NCI-H446 treated with DMSO at 0.1 percent for 48 hours (cell line): ENCODE measurements around the gene NEURL3.
"Not testable (repeated sequence)": the region's sequence is repeated elsewhere in the genome, so short reads cannot be mapped to it uniquely, and the experiment has no call there.

Source experiments
- DNase-seq: peaks from one replicate; lab custom pipeline; 2025; lab: John Stamatoyannopoulos, UW

NEURL3 gene

GRCh38 chr2:96506907-96507240 is 1.7 kb upstream of the NEURL3 start:
- DNase-seq, result no peak

GRCh38 chr2:96506016-96506906 is 1.1 kb upstream of the NEURL3 start:
- no peak for DNase-seq

DNA sequence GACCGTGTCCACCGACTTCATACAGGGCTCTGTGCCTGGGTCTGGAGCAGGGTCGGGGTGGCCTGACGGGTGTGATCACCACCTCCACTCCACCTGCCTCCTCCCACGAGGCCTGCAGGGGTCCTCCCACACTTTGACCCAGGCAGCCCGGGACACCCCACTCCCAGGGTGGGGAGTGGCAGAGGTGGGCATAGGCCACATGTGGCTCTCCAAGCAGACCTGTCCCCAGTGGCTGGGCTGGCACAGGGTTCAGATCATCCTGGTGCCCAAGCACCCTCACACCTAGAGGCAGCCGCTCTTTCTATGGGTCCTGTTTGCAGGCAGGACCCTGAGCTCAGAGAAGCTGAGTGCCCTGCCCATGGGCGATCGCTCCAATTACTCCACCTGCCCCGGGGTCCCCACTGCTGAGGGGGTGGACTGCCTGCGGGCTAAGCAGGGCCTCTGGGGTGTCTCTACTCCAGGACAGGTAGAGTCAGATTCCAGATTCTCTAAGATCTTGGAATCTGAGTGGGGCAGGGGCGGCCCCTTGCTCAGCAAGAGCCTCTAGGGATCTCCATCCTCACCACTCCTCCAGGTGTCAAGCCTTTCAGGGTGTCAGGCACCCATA is 1.4 kb downstream of the NEURL3 start:
- DNase-seq, result no peak

DNA sequence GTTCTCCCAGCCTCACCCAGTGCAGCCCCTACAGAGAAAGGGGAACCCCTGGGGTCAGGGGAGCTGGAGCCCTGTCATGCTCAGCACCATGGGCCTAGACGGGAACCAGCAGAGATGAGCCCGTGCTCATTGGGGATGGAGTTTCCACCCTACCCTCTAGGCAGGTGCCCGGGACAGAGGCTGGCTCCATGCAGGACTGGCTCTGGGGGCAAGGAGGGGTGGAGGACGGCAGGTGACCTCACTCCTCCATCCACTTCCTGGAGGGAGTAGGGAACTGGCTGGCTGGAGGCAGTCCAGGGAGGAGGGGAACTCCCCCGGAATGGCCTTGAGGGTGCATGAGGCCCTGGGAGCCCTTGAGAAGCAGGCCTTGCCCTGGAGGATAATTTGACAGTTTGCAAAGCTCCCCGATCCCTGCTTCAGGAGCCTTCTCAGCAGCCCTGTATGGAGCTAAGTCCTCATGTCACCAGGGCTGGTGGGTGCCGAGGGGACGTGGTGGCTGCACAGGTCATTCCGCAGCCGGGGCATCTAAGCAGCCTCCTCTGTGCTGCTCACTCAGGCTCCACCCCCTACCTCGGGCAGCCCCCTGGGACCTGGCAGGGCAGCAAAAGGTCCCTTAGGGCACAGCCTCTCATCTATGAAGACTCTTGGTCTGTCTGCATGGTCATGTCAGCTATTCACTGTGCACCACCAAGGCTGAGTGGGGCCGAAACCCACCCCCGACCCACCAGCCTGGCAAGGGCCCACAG is 2.1 kb downstream of the NEURL3 start:
- DNase-seq, result no peak

DNA sequence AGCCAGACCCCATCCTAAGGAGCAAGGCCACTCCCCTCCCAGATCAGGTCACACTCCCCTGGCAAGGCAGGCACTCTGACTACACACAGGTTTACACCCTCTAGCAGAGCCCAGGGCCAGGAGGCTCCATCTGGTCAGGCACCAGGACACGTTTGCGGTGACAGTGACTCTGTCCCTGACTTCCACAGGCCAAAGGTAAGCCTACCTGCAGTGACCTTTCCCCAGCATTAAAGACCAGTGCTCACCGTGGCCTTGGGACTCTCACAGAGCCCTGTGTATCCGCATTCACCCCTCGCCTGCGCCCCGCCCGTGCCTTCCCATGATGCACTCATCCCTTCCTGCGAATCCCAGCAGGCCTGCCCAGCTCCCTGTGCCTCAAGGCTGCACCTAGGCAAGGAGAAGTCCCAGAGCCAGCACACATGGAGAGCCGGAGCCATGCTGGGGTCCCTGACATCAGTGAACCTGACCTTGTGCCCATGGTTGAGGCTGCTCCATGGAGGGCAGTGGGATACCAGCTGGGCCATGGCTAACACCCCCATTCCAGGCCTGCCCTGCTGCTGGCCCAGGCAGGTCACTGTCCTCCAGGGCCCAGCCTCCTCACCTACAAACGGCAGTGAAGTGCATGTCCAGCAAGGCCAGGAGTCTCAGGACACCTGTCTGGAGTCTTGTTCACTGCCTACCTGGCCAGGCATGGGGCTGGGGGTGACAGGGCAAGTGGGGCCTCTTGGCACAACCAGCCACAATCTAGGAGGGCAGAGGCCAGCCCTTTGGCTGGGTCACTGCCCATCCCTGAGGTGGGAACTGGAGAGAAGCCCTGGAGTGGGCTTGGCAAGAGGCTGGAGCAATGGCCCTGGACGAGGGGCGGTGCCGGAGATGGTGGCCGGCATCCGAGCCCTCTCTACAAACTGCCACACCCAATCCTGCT is 3.0 kb downstream of the NEURL3 start:
- no peak for DNase-seq

- DNase-seq, result no peak
These were observed 3.7 kb downstream of the NEURL3 start for GRCh38 chr2:96501471-96501874.

- DNase-seq, result no peak
These were observed 4.6 kb downstream of the NEURL3 start for GRCh38 chr2:96500385-96501066.

DNA sequence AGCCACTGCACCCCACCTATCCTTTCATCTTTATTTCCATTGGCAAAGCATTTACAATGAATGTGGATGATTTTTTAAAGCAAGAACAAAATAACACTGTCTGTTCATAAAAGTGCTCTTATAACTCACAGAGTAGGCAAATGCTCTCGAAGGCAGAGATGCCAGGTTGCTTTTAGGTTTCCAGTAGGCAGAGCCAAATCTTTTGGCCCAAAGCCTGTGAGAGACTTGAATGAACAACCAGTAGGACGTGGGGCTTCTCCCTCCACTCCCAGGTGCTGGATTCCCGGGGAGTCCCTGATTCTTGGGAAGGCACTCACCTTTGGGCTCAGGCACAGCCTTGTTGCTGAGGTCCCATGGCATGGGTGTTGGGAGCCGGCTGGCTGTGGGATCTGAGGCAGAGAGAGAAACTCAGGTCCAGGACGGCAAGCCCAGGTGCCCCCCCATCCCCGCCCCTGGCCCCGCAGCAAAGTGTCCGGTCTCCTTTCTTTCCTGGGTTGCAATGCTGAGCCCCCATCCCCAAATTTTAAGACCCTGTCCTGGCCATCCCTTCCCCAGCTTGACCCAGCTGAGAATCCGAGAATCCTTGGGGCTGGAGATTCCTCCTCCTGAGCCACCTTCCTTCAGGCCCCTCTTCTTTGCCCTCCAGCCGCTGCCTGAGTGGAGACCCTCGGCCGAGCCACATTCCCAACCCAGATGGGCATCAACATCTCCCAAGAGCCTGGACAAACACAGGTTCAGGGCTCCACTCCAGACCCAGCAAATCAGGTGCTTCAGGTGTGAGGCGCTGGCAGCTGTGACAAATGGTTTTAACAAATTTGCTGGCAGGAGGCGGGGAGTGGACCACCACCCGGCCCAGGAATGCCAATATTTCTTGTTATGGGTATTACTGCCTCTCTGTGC is 5.8 kb downstream of the NEURL3 start:
- no peak for DNase-seq

GRCh38 chr2:96498611-96499010 is 6.5 kb downstream of the NEURL3 start:
- DNase-seq, result not testable (repeated sequence)

DNA sequence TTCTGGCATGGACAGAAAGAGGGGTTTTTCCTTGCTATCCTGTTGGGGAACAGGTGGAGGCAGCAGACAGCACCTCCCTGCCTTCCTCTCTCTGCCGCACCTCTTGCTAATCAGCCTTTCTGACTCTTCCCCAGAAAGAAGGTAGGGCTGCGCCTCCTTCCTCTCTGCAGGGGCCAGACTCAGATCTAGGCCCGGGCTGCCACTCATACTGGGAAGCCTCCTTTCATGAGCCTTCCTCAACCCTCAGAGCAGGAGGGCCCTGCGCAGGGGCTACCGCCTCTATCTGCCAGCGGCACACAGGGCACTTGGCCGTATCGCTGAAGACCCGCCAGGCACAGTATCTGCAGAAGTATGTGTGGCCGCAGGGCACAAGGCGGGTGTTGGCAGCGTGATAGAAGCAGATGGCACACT is 7.1 kb downstream of the NEURL3 start:
- DNase-seq, result no peak

DNA sequence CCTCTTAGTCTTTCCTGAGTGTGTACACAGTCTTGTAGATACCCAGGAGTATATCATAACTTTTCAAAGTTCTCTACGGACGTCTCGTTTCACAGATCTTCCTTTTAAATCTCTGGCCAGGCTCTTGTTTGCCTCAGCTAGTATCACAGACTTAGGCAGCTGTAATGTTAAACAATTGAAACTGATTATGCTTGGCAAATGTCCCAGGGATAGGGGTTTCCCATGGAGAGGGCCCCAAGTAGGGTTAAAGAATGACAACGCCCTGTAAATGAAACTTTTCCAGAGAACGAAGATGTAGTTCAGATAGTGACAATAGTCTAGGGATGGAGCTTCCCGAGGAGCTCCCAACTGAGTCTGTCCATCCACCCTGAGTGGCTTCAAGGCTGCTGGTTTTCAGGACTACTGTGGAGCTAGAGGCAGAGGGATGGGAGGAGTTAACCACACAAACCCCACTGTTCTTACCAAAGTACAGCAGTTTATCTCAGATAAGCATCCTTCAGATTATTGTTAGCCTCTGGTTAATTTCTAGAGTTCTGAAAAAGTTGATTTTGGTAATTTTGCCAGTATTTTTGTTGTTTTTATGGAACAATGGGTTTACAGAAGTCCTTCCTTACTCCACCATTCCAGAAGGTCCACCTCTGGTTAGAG is 9.1 kb downstream of the NEURL3 start:
- no peak for DNase-seq

GRCh38 chr2:96494188-96494587 is 11.0 kb downstream of the NEURL3 start:
- no peak for DNase-seq

DNA sequence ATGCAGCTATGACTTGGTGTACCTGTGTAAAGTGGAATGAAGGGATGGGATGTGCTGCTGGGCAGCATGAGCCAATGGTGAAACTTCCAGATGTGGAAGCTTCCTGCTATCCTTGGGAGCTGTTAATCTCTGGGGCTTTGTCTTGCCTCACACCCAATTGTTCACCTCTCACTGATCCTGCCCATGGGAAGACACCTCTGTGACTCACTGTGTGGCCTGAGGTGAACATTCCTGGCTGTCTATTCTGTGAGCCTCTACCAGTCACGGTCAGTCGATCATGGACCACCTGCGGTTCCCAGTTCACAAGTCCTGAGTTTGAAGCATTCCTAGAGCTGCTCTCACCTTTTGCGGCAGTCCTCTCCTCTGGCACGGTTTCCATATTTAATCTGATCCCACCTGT is 12.1 kb downstream of the NEURL3 start:
- no peak for DNase-seq

GRCh38 chr2:96491860-96492497 is 13.2 kb downstream of the NEURL3 start:
- no peak for DNase-seq

DNA sequence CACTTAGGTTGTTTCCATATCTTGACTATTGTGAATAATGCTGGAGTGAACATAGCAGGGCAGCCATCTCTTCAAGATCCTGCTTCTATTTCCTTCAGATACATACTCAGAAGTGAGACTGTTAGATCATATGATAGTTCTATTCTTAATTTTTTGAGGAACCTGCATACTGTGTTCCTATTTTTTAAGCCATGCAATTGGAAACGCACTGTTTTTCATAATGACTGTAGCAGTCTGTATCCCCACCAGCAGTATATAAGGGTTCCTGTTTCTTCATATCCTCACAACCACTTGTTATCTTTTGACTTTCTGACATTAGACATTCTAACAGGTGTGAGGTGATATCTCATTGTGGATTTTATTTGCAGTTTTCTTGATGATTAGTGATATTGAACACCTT is 15.5 kb downstream of the NEURL3 start:
- DNase-seq, result no peak

DNA sequence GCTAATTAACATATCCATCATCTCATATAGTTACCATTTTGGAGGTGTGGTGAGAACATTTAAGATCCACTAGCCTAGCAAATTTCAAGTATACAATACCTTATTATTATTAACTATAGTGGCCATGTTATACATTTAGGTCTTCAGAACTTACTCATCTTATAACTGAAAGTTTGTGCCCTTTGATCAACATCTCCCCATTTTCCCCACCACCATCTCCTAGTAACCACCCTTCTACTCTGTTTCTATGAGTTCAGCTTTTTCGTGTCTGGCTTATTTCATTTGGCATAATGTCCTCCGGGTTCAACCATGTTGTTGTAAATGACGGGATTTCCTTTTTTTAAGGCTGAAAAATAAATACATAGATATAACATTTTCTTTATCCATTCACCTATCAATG is 15.9 kb downstream of the NEURL3 start:
- no peak for DNase-seq

- DNase-seq, result no peak
These were observed 18.5 kb downstream of the NEURL3 start for GRCh38 chr2:96486696-96487095.

DNA sequence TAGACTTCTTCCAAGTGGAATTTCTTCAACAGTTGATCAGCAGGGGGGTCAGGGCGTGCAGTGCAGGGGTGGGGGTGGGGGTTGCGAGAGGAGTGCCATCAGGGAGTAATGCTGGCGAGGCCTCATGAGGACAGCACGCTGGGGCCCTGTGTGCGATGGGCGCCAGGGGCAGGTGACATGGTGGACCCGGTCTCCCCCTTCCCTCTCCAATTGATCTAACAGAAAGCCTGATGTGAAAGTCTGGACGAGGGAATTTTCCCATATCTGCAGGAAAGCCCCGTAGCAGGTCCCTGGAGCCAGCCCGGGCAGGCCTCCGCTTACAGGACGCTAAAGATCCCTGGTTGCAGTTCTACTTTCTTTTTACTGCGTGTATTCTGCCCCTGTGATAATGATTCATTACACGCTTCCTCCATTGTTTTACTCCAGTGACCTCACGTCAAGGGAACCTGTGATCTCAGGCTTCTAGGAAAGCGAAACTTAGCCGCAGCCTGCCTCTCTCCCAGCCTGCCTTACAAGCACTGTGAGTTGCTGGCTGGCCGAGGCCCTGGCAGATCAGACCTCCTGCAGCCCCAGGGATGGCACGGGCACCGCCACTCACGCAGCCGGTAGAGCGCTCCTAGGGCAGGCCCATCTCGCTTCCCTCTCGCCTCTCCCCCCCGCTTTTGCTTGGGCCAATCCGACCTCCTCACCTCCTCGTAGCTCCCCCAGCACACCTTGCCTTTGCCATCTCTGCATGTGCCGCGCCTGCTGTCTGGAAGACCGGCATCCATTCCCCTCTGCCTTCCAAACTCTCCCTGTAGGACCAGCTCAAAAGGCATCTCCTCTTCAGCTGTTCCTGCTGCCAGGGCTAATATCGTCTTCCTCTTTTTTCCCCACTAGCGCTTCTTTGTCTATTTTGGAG is 19.2 kb downstream of the NEURL3 start:
- DNase-seq, result no peak
